GM12878 (cell line): ENCODE results near the gene OPRM1. TPM values are rescaled to one million over a fixed set of nuclear protein-coding genes. Genes with fewer than 3 reads are reported as not detected.

Experiments
- ASH2L ChIP-seq: fragments of 300-600, 200-600 bp; sonication (generic); IDR thresholded peaks from 2 replicates; pipeline ENCODE4 v1.6.1; 2017; ENCODE audit warnings: low read depth, mild to moderate bottlenecking, borderline replicate concordance
- ATF7 ChIP-seq: fragments of 450-650 bp; IDR thresholded peaks from 2 replicates; pipeline ENCODE4 v1.6.1; 2016; ENCODE audit warnings: low read depth, mild to moderate bottlenecking
- BHLHE40 ChIP-seq, 2 experiments: fragments of 450-650 bp in 1 of 2; IDR thresholded peaks; 2 replicates each; pipeline ENCODE4 v1.6.1; 2011 to 2017; ENCODE audit warnings: low read depth in 2 of 2, borderline replicate concordance in 1 of 2, improper control_type of control experiment in 1 of 2, low read length in 1 of 2, mild to moderate bottlenecking in 1 of 2
- CBX3 ChIP-seq: fragments of 200-600 bp; sonication (generic); IDR thresholded peaks from 2 replicates; pipeline ENCODE4 v1.6.1; 2016; ENCODE audit warnings: low read depth, borderline replicate concordance
- FOXK2 ChIP-seq: fragments of 450-650 bp; IDR thresholded peaks from 2 replicates; pipeline ENCODE4 v1.6.1; 2017; ENCODE audit warnings: mild to moderate bottlenecking, moderate library complexity
- IKZF2 ChIP-seq, 2 experiments: fragments of 450-650 bp; IDR thresholded peaks; 2 replicates each; pipeline ENCODE4 v1.6.1; 2017; ENCODE audit warnings: mild to moderate bottlenecking in 2 of 2, moderate library complexity in 2 of 2
- MYC ChIP-seq: IDR thresholded peaks from 2 replicates; pipeline ENCODE4 v1.6.1; 2011; ENCODE audit warnings: mild to moderate bottlenecking, low read length, moderate library complexity, inconsistent platforms; ENCODE audit not compliant: insufficient read depth, insufficient replicate concordance, insufficient read length, severe bottlenecking
- NBN ChIP-seq: fragments of 450-650 bp; IDR thresholded peaks from 2 replicates; pipeline ENCODE4 v1.6.1; 2016
- NR2F1 ChIP-seq: fragments of 450-650 bp; conservative IDR thresholded peaks from 2 replicates; pipeline ENCODE4 v1.6.1; 2017; ENCODE audit warnings: mild to moderate bottlenecking
- SMAD5 ChIP-seq: IDR thresholded peaks from 2 replicates; pipeline ENCODE4 v1.6.1; 2016; ENCODE audit warnings: antibody characterized with exemption, low read depth
- polyA plus RNA-seq, 11 experiments: library from polyadenylated mRNA; depleted of rRNA in 4 of 11; unstranded in 6 of 11; stranded (reverse) in 5 of 11; fragments of >200 nt; fragmentation: Nextera tagmentation in 4 of 11; fragmentation: Illumina TruSeq in 1 of 11; extraction: Ambion mirVana in 4 of 11; extraction: Trizol in 1 of 11; gene quantifications; 1 replicate in 1 of 11; 2 replicates in 10 of 11; pipeline versions ENCODE4 v1.2.1 to v1.2.3, GENCODE V29; 2011 to 2016; ENCODE audit warnings: inconsistent platforms in 2 of 11, missing spikeins in 2 of 11, low read depth in 1 of 11
- total RNA-seq, 4 experiments: library from RNA; depleted of rRNA in 3 of 4; stranded (reverse); fragments of >200 nt in 3 of 4; fragmentation: Illumina TruSeq in 1 of 4; extraction: Trizol in 1 of 4; gene quantifications; 2 replicates each; pipeline versions ENCODE4 v1.2.1 to v1.2.3, GENCODE V29; 2013 to 2021
- TF ChIP-seq, protein P1 (sequence below): fragments of 450-650 bp; IDR thresholded peaks from 2 replicates; pipeline ENCODE4 v1.6.1; 2016; ENCODE audit warnings: mild to moderate bottlenecking
- TF ChIP-seq, protein P2 (sequence below): fragments of 150-350 bp; IDR thresholded peaks from 2 replicates; pipeline ENCODE4 v1.6.1; 2016; ENCODE audit warnings: low read depth, low read length

OPRM1 gene
- total and polyA plus RNA-seq, 10 of the 15 experiments (the other 5 are each of a cell fraction or from before 2014, with no cell fraction given): not detected

GRCh38 chr6:154261688-154262397 lies 222.8 kb downstream of the OPRM1 start (continued):
- TF ChIP-seq, protein P1, sequence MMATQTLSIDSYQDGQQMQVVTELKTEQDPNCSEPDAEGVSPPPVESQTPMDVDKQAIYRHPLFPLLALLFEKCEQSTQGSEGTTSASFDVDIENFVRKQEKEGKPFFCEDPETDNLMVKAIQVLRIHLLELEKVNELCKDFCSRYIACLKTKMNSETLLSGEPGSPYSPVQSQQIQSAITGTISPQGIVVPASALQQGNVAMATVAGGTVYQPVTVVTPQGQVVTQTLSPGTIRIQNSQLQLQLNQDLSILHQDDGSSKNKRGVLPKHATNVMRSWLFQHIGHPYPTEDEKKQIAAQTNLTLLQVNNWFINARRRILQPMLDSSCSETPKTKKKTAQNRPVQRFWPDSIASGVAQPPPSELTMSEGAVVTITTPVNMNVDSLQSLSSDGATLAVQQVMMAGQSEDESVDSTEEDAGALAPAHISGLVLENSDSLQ: peak; percentile 49; the same call in 1 of the 2 replicates
- TF ChIP-seq NR2F1: peak; percentile 91
- no peak for TF ChIP-seq ASH2L
- TF ChIP-seq FOXK2: peak; percentile 76
- TF ChIP-seq, protein P2, sequence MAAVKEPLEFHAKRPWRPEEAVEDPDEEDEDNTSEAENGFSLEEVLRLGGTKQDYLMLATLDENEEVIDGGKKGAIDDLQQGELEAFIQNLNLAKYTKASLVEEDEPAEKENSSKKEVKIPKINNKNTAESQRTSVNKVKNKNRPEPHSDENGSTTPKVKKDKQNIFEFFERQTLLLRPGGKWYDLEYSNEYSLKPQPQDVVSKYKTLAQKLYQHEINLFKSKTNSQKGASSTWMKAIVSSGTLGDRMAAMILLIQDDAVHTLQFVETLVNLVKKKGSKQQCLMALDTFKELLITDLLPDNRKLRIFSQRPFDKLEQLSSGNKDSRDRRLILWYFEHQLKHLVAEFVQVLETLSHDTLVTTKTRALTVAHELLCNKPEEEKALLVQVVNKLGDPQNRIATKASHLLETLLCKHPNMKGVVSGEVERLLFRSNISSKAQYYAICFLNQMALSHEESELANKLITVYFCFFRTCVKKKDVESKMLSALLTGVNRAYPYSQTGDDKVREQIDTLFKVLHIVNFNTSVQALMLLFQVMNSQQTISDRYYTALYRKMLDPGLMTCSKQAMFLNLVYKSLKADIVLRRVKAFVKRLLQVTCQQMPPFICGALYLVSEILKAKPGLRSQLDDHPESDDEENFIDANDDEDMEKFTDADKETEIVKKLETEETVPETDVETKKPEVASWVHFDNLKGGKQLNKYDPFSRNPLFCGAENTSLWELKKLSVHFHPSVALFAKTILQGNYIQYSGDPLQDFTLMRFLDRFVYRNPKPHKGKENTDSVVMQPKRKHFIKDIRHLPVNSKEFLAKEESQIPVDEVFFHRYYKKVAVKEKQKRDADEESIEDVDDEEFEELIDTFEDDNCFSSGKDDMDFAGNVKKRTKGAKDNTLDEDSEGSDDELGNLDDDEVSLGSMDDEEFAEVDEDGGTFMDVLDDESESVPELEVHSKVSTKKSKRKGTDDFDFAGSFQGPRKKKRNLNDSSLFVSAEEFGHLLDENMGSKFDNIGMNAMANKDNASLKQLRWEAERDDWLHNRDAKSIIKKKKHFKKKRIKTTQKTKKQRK: no peak
- no peak for TF ChIP-seq MYC
- TF ChIP-seq BHLHE40 (IDR thresholded peaks at IDR 0.05; ENCODE audit: borderline replicate concordance in 1 of 2, low read depth in 2 of 2, low read length in 1 of 2): peak; percentile 8 to 21; a peak in 2 of 4 replicates
- TF ChIP-seq SMAD5: no peak
- TF ChIP-seq IKZF2 (IDR thresholded peaks at IDR 0.05): peak; percentile 79 to 87
- no peak for TF ChIP-seq CBX3
- TF ChIP-seq ATF7: peak; percentile 86
- TF ChIP-seq NBN: peak; percentile 53; the same call in 1 of the 2 replicates
